AG04450 (cell line): ENCODE data around the gene HSD17B3. TPM values are rescaled to one million over a fixed set of nuclear protein-coding genes. Genes with fewer than 3 reads are reported as not detected.
"Not testable (repeated sequence)": the region's sequence is repeated elsewhere in the genome, so short reads cannot be mapped to it uniquely, and the experiment has no call there.

Source experiments
- CTCF ChIA-PET: fragments of 300-600, 350-600 bp; formaldehyde crosslinking; extraction: SDS; loops from one replicate; lab custom pipeline; 2022; ENCODE audit warnings: antibody characterized with exemption, inconsistent platforms; lab: Charles Lee
- POLR2A ChIA-PET: fragments of 350-600 bp; formaldehyde crosslinking; extraction: SDS; loops from one replicate; lab custom pipeline; 2021; ENCODE audit warnings: antibody characterized with exemption, inconsistent platforms; lab: Yijun Ruan, JAX
- DNase-seq: peaks from one replicate; pipeline ENCODE4 v3.0.0-alpha.2; 2011; ENCODE audit warnings: low read depth, low spot score
- H3K27ac ChIP-seq: one replicate; pipeline ENCODE4 v1.5.1; 2012; ENCODE audit warnings: low read depth, low read length, control low read depth
- H3K27me3 ChIP-seq: one replicate; pipeline ENCODE4 v1.6.0; 2012; ENCODE audit warnings: low read length; ENCODE audit not compliant: control insufficient read depth, insufficient read depth
- H3K4me3 ChIP-seq: 2 replicates; pipeline ENCODE4 v1.5.1; 2011; ENCODE audit warnings: mild to moderate bottlenecking, low read depth, low read length, control low read depth
- H3K9me3 ChIP-seq: 2 replicates; pipeline ENCODE4 v1.5.1; 2012; ENCODE audit warnings: low read length; ENCODE audit not compliant: control insufficient read depth, insufficient read depth
- CTCF ChIP-seq: IDR thresholded peaks from 2 replicates; pipeline ENCODE4 v1.5.1; 2011; ENCODE audit warnings: low read depth, low read length, control low read depth, inconsistent platforms
- polyA plus RNA-seq: library from polyadenylated mRNA; depleted of rRNA; stranded (reverse); fragments of >200 nt; gene quantifications from 2 replicates; pipeline ENCODE4 v1.2.3, GENCODE V29; 2011

HSD17B3 gene
- polyA plus RNA-seq, 1 experiment = 0.12 TPM

DNA sequence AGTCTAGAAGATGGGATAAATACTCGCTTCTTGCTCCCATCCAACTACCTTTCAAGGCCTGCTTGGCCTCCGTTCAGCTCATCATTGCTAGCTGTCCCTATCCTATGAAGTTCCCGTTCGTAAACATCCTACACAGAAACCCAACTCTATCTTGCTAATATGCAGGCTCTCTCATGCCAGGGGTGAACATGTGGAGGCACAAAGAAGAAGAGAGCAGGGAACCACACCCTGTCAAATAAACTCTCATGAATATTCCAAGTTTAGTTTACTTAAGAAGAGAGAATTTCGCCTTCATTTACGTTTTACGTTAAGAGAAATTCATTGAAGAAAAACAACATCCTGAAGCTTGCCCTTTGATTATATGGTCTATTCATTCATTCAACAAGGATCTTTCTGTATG lies 7.9 kb upstream of the HSD17B3 start:
- peaks cover 4% of the 10 kb centered on the region for H3K27me3 ChIP-seq
- no peak for TF ChIP-seq CTCF
- POLR2A ChIA-PET = no interaction called here
- no peak overlapping the region for H3K27ac ChIP-seq
- CTCF ChIA-PET = interaction anchor here (0.5 to 3.2 kb wide), 5 partner anchors 8 to 515 kb away, joined by 3 to 14 read pairs (median 3); no protein-coding TSS in a partner anchor
- H3K4me3 ChIP-seq = no peak overlapping the region
- peaks cover 8% of the 10 kb centered on the region for H3K9me3 ChIP-seq
- no peak for DNase-seq

DNA sequence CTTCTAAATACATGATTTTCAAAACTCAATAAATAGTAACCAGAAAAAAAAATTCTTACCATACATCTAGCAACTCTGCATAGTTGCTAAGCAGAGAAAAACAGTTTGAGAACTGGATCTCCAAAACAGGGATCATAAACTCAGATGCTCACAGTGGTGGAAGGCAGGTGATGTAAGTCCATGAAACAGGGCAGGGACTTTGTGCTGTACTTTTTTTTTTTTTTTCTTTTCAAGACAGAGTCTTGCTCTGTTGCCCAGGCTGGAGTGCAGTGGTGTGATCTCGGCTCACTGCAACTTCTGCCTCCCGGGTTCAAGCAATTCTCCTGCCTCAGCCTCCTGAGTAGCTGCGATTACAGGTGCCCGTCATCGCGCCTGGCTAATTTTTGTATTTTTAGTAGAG lies 5.0 kb upstream of the HSD17B3 start:
- POLR2A ChIA-PET, H3K9me3 ChIP-seq, H3K27me3 ChIP-seq, H3K27ac ChIP-seq, H3K4me3 ChIP-seq, DNase-seq: not testable (repeated sequence)
- CTCF ChIA-PET = interaction anchor here (3.2 kb wide), 1 partner anchor 11 kb away, joined by 14 read pairs; no protein-coding TSS in a partner anchor

- H3K9me3 ChIP-seq = no peaks in the 10 kb centered on the region
- ChIA-PET CTCF (interaction anchor here (1.4 to 5.1 kb wide), 2 partner anchors 12 to 73 kb away, joined by 6 to 30 read pairs; no protein-coding TSS in a partner anchor), POLR2A (no interaction called here)
- no peak for DNase-seq
- no peak overlapping the region for H3K27ac ChIP-seq
- no peak overlapping the region for H3K4me3 ChIP-seq
- no peak for TF ChIP-seq CTCF
- peaks cover 9% of the 10 kb centered on the region for H3K27me3 ChIP-seq
These were observed 3.2 kb upstream of the HSD17B3 start for GRCh38 chr9:96305171-96305570.

GRCh38 chr9:96304230-96304629 lies 2.3 kb upstream of the HSD17B3 start:
- no peak for TF ChIP-seq CTCF
- H3K27ac ChIP-seq = no peak overlapping the region
- H3K27me3 ChIP-seq = peaks cover 9% of the 10 kb centered on the region
- no peak overlapping the region for H3K4me3 ChIP-seq
- no peaks in the 10 kb centered on the region for H3K9me3 ChIP-seq
- ChIA-PET POLR2A (no interaction called here), CTCF (interaction anchor here (1.0 to 5.1 kb wide), 2 partner anchors 13 to 362 kb away, joined by 3 to 30 read pairs; no protein-coding TSS in a partner anchor)
- no peak for DNase-seq

- no peaks in the 10 kb centered on the region for H3K9me3 ChIP-seq
- ChIA-PET POLR2A (no interaction called here), CTCF (interaction anchor here (0.8 kb wide), 1 partner anchor 67 kb away, joined by 3 read pairs; no protein-coding TSS in a partner anchor)
- H3K27ac ChIP-seq = no peak overlapping the region
- peak; percentile 4 for DNase-seq
- H3K4me3 ChIP-seq = no peak overlapping the region
- no peak for TF ChIP-seq CTCF
- peaks cover 6% of the 10 kb centered on the region for H3K27me3 ChIP-seq
These were observed 2.2 kb downstream of the HSD17B3 start for GRCh38 chr9:96299823-96300222.

DNA sequence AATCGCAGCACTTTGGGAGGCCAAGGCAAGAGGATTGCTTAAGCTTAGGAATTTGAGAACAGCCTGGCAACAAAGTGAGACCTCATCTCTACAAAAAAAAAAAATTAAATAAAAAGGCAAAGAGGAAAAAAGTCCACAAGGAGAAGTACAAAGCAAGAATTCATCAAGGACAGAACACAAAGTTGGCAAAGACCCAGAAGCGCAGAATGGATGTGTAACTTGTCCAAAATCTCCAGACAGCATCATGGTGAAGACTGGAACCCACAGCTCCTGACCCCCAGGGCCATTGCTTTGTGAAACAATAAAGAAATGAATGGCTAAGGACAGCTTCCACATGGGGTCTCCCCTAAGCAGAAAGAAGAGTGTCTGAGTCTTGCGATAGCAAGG lies 7.8 kb downstream of the HSD17B3 start:
- no peak for DNase-seq
- no peaks in the 10 kb centered on the region for H3K27me3 ChIP-seq
- H3K9me3 ChIP-seq = no peaks in the 10 kb centered on the region
- ChIA-PET CTCF (no interaction called here), POLR2A (no interaction called here)
- TF ChIP-seq CTCF = no peak
- H3K4me3 ChIP-seq = no peak overlapping the region
- no peak overlapping the region for H3K27ac ChIP-seq
